ELF-1 (cell line): ENCODE data around the gene ZNF408.

ENCODE experiments used
- DNase-seq: peaks from one replicate; pipeline ENCODE4 v3.0.0-alpha.2; 2016; ENCODE audit warnings: low read depth, low spot score

Gene ZNF408

GRCh38 chr11:46676436-46677158 is 24.2 kb upstream of the ZNF408 start:
- no peak for DNase-seq

- no peak for DNase-seq
Measured at GRCh38 chr11:46677169-46677568, 23.7 kb upstream of the ZNF408 start.

GRCh38 chr11:46677991-46678740 is 22.7 kb upstream of the ZNF408 start:
- DNase-seq: no peak

- DNase-seq: no peak
Measured at GRCh38 chr11:46678741-46679130, 22.1 kb upstream of the ZNF408 start.

GRCh38 chr11:46679241-46680163 is 21.3 kb upstream of the ZNF408 start:
- DNase-seq: no peak

- no peak for DNase-seq
Measured at GRCh38 chr11:46680164-46680760, 20.6 kb upstream of the ZNF408 start.

- DNase-seq: no peak
Measured at GRCh38 chr11:46680815-46681214, 20.0 kb upstream of the ZNF408 start.

GRCh38 chr11:46681814-46682213 is 19.0 kb upstream of the ZNF408 start:
- DNase-seq: no peak

- no peak for DNase-seq
Measured at GRCh38 chr11:46682773-46683752, 17.8 kb upstream of the ZNF408 start.

GRCh38 chr11:46684367-46684766 is 16.5 kb upstream of the ZNF408 start:
- DNase-seq: no peak

- no peak for DNase-seq
Measured at GRCh38 chr11:46686886-46687795, 13.7 kb upstream of the ZNF408 start.

GRCh38 chr11:46690702-46691101 is 10.1 kb upstream of the ZNF408 start:
- no peak for DNase-seq

GRCh38 chr11:46692450-46692849 is 8.4 kb upstream of the ZNF408 start:
- no peak for DNase-seq

- DNase-seq: no peak
Measured at GRCh38 chr11:46693597-46694012, 7.2 kb upstream of the ZNF408 start.

- no peak for DNase-seq
Measured at GRCh38 chr11:46694072-46694471, 6.8 kb upstream of the ZNF408 start.

GRCh38 chr11:46694607-46695006 is 6.2 kb upstream of the ZNF408 start:
- no peak for DNase-seq

- no peak for DNase-seq
Measured at GRCh38 chr11:46695345-46696211, 5.3 kb upstream of the ZNF408 start.

GRCh38 chr11:46696212-46696558 is 4.6 kb upstream of the ZNF408 start:
- DNase-seq: no peak

GRCh38 chr11:46697303-46697702 is 3.5 kb upstream of the ZNF408 start:
- DNase-seq: no peak
